SIG-M5 treated with dmso at 0.1 percent for 504 hours (cell line): ENCODE measurements around the gene DOP1A.

Experiments used
- DNase-seq: peaks from one replicate; lab custom pipeline; 2025; ENCODE audit not compliant: unreplicated experiment; lab: John Stamatoyannopoulos, UW

DOP1A gene, protein sequence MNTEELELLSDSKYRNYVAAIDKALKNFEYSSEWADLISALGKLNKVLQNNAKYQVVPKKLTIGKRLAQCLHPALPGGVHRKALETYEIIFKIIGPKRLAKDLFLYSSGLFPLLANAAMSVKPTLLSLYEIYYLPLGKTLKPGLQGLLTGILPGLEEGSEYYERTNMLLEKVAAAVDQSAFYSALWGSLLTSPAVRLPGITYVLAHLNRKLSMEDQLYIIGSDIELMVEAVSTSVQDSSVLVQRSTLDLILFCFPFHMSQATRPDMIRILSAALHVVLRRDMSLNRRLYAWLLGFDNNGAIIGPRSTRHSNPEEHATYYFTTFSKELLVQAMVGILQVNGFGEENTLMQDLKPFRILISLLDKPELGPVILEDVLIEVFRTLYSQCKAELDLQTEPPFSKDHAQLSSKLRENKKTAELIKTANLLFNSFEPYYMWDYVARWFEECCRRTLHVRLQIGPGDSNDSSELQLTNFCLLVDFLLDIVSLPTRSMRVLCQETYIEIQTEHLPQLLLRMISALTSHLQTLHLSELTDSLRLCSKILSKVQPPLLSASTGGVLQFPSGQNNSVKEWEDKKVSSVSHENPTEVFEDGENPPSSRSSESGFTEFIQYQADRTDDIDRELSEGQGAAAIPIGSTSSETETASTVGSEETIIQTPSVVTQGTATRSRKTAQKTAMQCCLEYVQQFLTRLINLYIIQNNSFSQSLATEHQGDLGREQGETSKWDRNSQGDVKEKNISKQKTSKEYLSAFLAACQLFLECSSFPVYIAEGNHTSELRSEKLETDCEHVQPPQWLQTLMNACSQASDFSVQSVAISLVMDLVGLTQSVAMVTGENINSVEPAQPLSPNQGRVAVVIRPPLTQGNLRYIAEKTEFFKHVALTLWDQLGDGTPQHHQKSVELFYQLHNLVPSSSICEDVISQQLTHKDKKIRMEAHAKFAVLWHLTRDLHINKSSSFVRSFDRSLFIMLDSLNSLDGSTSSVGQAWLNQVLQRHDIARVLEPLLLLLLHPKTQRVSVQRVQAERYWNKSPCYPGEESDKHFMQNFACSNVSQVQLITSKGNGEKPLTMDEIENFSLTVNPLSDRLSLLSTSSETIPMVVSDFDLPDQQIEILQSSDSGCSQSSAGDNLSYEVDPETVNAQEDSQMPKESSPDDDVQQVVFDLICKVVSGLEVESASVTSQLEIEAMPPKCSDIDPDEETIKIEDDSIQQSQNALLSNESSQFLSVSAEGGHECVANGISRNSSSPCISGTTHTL (N-terminal part only)

DNA sequence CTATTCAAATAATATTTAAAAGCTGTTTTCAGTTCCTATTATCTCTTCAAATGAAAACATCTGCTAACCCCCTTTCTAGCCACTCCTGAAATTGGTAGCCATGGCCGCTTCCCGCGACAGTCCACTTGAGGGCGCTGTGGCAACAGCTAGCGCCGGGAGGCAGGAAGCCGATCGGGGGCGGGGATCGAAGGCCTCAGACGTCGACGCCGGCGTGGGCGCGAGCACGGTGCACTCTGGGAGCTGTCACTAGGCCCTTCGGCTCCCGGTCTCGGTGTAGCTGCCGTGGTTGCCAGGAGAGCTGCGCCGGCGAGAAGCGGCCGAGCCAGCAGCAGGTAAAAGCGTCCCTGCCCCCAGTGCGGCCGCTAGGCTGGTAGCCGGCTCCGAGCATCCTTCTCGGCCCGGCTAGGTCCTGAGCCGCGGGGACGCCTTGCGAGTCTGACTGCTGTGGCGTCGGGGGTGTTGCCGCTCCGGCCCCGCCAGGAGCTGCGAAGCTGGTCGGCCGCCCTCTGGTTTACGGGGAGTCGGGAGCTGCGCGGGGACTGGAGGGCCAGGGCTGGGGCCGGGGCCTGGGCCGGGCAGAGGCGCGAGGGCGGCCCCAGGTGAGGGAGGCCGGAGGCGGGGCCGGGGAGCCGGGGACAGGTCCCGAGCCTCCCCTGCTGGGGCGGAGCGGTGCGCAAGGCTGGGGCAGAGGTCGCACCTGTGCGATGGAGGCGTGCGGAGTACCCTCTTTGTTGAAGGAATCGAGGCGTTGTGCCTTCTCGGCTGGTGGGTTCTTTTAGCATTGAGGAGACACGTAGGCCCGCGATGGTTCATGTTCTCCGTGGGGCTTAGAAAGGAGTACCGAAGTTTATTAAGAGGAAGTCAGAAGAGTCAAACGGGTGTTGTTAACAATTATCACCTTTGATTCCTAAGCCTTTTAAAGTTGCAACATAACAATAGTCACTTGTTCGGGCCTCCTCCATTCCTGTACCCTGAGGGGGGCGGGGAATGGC is at the start of gene DOP1A:
Gene DOP1A, plus strand, starts transcription at position 224 of the 992 bp plus-strand sequence. CDS start 29,307 bp downstream, outside the sequence.
- peak; percentile 91 for DNase-seq

DNA sequence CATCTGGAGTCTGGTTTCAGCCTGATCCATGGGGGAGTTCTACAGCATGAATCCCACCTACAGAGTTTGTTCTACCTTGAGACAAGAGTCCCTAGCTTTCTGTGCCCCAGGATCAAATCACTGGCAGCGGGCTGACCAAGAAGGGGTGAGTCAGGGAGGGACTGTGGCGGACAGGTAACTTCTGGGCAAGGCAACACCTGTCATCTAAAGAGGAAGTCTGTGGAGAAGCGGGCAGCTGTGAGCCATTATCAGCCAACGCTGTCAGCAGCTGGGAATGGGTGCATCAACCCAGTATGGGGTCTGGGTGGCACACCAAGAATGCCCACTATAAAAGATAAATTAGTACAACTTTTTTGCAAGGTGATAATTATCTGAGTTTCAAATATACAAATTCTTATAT is 47.7 kb upstream of the DOP1A start:
- DNase-seq = no peak

DNA sequence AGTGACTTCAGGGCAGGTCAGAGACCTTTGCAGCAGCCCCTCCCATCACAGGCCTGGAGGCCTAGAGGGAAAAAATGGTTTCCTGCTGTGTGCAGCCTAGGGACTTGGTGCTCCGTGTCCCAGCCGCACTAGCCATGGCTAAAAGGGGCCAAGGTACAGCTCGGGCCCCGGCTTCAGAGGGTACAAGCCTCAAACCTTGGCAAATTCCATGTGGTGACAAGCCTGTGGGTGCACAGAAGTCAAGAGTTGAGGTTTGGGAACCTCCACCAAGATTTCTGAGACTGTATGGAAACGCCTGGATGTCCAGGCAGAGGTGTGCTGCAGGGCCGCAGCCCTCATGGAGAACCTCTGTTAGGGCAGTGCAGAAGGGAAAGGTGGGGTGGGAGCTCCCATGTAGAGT is 35.8 kb upstream of the DOP1A start:
- DNase-seq = no peak

DNA sequence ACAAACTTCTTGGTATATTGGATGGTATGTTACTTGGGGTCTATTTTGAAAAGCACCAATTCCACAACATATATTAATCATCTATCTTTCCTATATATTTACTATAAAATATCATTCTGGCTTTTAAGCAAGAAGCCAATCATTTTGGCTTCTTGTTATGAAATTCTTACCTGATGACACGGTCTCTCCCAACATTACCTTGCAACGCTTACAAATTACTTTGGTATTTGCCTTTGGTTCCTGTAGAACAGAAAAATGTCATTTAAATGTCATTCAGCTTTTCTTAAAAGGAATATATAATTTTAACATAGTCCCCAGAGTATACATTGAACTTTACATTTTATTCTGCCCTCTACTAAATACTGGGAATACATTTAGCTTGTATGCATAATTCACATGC is 29.2 kb upstream of the DOP1A start:
- no peak for DNase-seq

DNA sequence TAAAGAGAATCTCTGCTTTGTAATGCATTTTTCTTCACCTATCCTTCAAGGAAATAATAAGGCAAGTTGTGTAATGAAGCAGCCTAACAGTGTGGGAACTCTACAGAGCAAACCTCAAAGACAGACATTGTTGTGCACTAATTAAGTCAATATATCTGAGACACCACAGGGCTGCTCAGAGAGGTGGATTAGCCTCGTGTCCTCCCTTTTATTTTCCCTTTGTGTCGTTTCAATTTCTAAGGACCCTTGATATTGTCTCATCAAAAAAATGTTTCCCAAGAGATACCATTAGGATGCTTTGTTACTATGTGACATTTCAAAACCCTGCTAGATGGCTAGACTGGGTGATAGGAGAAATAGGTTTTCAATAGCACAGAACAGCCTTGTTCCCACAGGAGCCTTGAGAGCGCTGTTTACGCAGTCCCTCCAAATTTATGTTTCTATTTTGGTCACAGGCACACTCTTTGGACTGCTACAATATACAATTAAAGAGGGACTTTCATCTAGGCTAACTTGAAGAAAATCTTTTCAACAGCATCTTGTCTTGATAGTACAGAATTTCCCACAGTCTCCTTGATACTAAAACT is 24.9 kb upstream of the DOP1A start:
- DNase-seq = no peak

DNA sequence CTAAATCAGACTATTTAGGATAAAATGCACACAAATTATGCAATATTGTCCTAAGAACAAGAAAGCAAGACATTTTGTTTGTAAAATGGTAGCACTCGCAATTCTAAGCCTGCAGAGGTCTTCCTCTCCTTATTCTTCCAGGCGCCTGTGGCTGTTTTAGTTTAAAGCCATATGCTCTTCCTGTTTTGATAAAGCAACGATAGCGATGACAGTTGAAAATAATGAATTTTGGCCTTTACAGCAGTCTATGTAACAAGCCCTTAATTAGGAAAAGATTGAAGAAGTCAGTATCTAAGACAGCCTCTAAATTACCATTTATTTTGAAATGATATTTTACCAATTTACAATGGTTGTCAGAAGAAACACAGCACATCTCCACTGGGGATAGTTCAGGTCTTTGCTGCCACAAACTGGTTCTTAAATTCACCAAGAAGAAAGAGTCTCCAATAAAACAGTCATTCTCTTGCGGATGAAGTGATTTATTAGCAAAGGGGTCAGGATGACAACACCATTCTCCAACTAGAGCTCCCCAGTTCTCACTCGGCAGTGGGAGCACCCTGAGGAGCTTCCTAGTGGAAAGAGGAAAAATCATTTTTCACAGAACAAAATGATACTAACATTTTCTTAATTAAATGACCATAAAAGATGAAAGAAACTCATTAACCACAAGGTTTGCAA is 23.2 kb upstream of the DOP1A start:
- no peak for DNase-seq

DNA sequence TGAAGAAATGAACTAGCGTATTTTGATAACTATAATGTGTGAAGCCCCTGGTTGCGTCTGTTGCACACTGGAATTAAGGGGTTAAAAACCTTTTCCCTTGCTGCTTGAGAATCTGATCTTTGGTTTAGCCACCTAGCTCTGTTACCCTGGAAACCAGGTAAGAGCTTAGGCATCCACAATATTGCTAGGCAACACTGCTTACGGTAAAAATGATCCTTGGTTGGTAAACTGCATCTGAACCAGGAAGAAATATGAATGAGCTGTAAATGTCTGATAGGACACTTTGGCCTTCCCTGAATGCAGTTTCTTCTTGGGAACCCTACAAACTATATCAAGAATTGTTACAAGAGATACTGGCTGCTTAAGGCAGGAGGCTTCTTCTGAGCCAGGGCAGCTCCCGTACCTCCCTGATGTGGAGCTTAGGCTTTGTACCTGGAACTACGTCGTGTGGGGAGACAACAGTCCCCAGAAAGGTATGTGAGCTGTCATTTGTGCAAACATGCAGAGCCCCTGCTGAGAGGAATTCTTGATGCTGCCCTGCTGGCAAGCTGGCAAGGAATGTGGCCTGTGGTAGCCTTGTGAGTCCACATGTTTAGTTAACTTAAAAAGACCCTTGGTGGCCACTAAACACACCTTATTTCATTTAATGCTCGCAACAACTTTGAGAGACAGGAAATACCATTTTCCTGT is 20.3 kb upstream of the DOP1A start:
- DNase-seq = no peak

DNA sequence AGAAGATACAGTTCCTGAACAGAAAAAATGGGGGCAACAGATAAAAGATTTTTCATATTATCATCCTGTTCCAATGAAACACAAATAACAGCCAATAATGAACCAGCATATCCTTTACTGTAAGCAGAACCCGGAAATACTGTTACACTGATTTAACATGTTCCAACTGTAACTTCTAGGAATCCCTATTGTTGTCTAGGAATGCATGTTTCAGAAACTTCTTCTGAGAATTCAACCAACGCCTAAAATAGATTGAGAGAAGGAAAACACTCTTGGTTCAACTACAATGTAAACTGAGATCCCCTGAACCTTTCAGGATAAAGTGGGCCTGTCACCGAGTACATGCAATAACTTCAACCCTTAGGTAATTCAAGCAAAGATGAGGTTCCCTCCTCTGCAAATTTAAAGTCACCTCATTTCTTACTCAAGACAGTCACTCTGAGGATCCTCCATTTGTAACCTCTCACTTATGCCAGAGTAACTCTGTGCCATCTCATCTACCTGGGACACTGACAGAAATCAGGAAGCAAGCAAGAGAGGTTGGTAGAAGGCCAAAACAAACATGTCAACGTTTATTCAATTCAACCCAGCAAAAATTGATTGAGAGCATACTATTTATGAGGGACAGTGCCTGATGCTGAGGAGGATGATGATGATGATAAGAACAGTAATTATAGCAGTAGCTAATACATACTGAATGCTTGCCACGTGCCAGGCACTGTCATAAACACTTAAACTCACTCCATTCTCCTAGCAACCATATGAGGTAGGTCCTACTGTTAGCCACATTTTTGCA is 15.9 kb upstream of the DOP1A start:
- DNase-seq = no peak

DNA sequence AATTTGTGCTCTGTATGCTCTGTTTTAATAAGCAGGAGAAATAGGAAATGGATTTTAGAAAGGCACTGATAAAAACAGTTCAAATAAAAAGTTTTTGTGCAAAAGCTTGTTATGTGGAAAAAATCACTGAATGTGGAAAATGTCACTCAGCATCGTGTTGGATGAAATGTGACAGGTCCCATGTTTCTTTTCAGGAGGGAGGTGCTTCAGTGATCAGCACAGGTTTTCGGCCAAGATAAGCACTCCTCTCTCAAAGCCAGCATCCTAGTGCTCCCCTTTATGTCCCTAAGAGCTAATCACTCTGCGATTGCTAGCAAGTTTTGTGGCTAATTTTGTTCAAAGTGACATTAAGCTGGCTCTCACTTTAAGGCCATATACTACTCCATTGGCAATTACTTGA is 13.8 kb upstream of the DOP1A start:
- DNase-seq = no peak

DNA sequence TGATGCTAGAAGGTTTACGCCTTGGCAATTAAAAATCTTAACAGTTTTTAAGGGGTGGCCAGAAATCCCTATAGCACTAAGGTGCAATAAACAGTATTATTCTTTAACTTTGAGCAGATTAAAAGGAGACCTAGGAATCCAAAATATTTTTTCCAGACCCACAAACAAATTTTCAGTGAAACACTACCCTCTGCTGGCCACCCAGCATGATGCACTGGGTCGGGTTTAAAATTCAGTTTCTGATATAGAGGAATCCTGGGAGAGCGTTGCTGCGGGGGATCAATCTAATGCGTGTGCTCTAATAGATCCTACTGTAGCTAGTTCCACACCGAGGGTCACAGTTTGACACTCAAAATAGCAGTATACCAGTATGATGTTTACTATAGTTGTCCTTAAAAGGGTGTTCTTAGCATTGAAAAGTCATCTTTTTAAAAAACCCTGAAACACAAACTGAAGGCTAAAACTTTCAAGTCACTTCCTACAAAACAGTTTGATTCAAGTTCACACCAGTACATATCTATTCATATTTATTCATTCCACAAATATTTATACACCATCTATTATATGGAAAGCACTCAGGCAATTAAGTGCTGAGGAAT is 12.0 kb upstream of the DOP1A start:
- peak; percentile 30 for DNase-seq

DNA sequence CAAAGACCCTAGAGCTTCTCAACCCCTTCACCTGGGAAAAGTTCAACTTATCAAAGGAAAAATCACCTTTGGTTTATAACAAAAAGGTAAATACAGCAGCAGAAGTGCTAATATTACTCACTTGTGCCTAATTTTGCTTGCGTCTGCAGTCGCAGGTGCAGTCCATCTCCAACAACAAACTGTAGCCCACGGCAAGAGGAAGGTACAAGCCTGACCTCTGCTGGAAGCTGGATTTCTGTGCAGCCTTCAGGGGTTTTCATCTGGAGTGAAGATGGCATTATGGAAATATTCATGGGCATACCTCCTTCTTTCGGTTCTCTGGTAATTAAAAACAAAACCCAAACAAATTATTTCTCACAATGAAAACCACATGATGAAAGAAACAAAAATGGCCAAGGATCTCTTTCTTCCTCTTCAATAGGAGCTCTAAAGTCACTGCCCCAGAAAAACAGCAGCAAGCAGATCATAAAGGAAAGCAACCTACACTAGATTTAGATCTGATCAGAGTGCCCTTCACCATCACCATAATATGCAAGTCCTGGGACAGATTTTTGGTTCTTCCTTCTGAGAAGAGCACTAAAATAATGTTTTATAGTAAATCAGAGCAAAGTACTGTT is 9.7 kb upstream of the DOP1A start:
- DNase-seq = peak; percentile 26

DNA sequence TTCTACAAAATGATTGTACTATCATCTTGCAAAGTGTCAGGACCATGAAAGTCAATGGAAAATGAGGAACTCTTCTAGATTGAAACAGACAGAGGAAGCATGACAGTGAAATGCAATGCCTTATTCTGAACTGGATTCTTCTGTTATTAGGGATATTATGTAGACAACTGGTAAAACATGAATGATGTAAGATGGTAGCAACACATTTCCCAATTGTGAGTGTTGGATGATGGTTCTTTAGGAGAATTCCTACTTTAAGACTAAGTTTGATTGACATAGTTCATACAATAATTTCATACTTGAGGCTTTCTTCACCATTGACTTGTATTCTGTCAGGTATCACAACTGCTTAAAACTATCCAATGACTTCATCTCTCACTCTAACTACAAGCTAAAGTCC is 6.3 kb upstream of the DOP1A start:
- no peak for DNase-seq

DNA sequence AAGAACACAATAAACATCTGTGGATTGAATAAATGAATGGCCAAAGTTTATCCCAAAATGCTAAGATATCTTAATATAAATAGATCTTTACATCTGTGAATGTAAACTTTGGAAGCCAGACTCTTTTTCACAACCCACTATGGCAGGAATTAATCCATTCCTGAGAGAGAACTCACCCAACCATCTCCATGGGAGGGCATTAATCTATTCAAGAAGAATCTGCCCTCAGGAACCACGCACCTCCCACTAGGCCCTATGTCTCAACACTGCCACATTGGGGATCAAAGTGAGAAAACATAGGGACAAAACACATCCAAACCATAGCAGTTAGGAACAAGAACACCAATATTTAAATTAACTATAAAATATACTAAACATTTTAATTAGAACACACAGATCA is 5.2 kb upstream of the DOP1A start:
- no peak for DNase-seq

DNA sequence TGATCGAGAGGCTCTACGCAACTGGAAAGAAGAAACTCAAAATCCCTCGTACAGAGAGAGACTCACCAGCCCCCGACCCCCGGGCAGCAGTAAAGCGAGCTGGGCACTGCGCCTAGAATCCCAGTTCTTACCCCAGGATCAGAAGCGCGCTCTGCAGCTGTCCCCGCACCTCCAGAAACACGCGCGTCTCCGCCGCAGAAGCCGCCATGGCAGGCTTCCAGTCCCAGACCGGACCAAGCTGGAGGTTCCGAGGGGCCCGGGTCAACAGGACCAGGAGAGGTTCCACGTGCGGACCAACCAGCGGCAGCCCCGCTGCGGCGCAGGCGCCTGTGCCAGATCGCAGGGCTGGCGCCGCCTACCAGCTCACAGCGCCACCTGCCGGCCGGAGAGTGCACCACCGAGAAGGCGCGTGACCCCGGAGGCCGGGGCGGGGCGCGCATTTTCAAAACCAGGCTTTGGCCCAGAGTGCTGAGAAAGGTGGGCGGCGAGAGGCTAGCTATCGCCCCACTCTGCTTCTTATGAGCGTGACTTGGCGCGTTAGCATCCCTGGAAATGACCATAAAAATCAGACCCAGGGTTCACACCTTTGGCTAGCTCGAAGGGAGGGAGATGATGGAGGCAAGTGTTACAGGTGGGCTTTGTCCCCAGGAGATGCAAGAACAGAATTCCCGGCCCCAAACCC is 1.8 kb upstream of the DOP1A start, which contains the start of gene UBE3D:
Gene UBE3D, minus strand, starts transcription at position 331 of the 682 bp plus-strand sequence. Its CDS starts 123 bp downstream, at position 208.
- DNase-seq = peak; percentile 74

DNA sequence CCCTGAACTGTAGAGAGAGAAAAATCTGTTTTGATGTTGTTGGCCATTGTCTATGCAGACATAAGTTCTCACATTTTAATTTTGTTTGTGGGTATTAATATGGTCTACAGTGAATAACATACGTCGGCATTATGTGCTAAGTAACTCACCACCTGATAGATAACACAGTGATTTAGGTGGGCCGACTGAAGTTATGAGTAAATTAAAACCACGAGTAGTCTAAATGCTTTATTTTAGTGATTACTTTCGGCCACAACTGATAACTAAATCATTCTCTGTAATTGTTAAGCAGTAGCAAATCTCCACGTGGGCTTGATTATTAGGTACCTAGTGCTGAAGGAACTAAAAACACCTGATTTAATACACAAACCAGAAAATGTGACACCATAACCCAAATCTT is 1.1 kb downstream of the DOP1A start:
- DNase-seq = no peak

DNA sequence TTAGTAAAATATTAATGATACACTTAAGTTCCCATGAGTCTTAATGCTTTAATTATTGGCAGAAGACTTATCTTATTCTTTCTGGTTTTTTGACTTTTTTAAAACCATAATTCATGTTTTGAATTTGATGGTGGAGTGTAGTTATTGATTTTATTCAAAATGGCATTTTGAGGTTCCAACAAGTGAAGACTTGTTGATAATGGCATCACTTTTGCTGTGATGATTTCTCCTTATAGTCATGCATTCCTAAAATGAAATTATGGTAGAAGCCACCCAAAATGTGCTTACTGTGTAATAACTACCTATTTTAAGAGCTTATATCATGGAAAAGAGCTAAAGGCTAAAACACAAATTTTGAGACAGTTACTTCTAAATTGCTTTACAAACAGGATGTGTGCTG is 2.2 kb downstream of the DOP1A start:
- DNase-seq = no peak
